ENCODE data around the gene TNS1.

GRCh38 chr2:217807025-217807424 is 195.8 kb downstream of the TNS1 start:
- no peak for TF ChIP-seq CTCF (IDR thresholded peaks at IDR 0.05)
- TF ChIP-seq POLR2A (IDR thresholded peaks at IDR 0.05) = no peak

Data from Peyer's patch (tissue), 4 donors.